HS-5 (cell line): ENCODE data around the gene NTRK2.
"Not testable (repeated sequence)": the region's sequence is repeated elsewhere in the genome, so short reads cannot be mapped to it uniquely, and the experiment has no call there.

Experiments
- DNase-seq: peaks from one replicate; pipeline ENCODE4 v3.0.0-alpha.2; 2012; ENCODE audit warnings: low read depth

The NTRK2 gene

DNA sequence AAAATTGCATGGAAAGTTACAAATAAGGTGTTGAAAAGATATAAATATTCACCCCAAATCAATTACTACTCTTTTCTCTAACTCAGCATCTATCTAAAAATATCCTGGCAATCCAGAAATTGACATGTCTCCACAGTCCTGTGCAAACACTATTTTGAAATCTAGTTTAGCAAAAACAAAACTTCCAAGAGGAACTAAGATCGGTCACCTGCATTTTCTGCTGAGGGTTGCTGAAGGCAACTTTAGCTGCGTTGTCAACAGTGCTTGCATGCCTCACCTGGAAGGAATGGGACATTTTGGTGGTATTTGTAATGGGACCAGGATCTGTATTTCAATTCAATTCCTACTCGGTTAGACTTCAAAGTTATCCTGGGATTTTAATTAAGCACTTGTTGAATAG, 398.3 kb downstream of the NTRK2 start:
- DNase-seq: no peak

- not testable (repeated sequence) for DNase-seq
Observed at GRCh38 chr9:85069421-85069820, 399.9 kb downstream of the NTRK2 start.
